SK-MEL-5 (cell line): Measurements from ENCODE around the gene NUP107. TPM values are rescaled to one million over a fixed set of nuclear protein-coding genes. Genes with fewer than 3 reads are reported as not detected.

Experiments
- DNase-seq: peaks from one replicate; pipeline ENCODE4 v3.0.0-alpha.2; 2016; ENCODE audit warnings: low read depth, low spot score
- in situ Hi-C: cut with HindIII; loops from 2 replicates; pipeline ENCODE4 v1.10.0; 2016; ENCODE audit warnings: low sequenced_read_pairs, high pct_unique_total_duplicates, low pct_unique_long_range_greater_than_20kb
- total RNA-seq: library from RNA; depleted of rRNA; stranded (reverse); fragments of >200 nt; shearing (Covaris generic); gene quantifications from 2 replicates; pipeline ENCODE4 v1.2.3, GENCODE V29; 2014

The NUP107 gene
- total RNA-seq, 1 experiment from 2014 or later, result 69.8 TPM

GRCh38 chr12:68762691-68763090 lies 75.9 kb downstream of the NUP107 start:
- DNase-seq, result no peak
- in situ Hi-C loops, result no loop called here

DNA sequence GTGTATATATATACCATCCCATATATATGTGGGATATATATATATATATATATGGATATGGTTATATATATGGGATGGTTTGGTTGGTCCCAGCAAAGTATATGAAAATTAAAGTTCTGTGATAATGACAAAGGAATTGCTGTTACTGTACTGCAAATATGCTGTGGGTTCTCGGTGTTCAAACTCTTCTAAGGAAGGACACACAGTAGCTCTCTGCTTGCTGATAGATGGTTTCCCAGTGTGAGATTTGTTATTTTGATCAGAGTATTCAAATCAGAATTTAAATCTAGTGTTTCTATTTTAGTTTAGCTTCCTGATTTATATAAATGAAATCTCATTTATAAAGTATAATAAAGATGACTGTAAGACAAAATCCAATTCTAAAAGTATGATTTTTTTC lies 78.9 kb downstream of the NUP107 start:
- DNase-seq, result no peak
- in situ Hi-C loops, result no loop called here

- in situ Hi-C loops, result no loop called here
- no peak for DNase-seq
Measured at GRCh38 chr12:68766646-68767045, 79.9 kb downstream of the NUP107 start.

DNA sequence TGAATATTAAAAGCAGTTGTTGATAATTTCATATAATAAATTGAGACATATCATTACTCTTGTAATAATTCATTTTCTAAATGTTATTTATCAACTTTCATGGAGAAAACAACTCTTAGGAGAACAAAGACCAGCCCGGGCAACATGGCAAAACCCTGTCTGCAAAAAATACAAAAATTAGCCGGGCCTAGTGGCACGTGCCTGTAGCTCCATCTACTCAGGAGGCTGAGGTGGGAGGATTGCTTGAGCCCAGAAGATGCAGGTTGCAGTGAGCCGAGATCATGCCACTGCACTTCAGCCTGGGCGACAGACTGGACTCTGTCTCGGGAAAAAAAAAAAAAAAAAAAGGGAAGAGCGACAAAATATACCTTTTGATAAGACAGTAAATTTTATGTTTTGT lies 80.4 kb downstream of the NUP107 start:
- DNase-seq, result no peak
- in situ Hi-C loops, result no loop called here

DNA sequence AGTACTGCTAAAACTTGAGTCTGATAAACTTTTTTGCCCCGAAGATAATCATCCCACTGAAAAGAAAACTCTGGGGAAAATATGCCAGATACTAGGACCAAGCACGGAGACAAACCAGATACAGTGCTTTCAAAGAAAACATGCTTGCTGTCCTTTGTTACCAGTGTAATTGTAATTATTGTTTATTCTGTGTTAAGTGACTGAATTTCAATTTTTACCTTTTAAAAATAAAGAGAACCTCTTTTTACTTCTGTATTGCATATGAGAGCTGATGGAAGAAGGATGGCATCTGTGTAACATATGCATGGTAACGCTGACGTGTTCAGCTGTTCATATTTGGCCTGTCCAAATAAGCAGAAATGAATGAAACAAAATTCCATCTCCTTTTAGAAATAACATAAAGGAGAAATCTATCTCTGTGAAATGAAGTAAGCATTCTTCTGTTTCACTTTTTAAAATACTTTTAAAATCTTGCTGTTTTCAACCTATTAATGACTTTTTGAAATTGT lies 81.7 kb downstream of the NUP107 start:
- in situ Hi-C loops, result no loop called here
- no peak for DNase-seq

DNA sequence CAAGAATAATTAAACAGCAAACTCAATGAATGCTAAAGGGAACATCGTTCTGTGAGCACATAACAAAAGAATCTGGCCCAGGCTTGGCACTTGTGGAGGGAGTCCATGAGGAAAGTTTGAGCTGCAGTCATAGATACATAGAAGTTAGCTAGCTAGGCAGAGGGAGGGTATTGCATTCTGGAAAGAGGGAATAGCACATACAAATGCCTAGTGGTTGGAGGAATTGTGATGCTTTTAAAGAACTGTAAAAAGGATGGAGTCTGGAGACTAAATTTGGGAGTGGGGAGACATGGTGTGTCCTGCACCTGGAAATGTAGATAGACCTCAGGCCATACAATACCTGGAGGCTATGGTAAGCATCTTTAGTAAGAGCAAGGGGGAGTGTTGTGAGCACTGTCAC lies 83.2 kb downstream of the NUP107 start:
- in situ Hi-C loops, result no loop called here
- no peak for DNase-seq

- no peak for DNase-seq
- in situ Hi-C loops, result no loop called here
Measured at GRCh38 chr12:68771223-68771925, 84.6 kb downstream of the NUP107 start.

DNA sequence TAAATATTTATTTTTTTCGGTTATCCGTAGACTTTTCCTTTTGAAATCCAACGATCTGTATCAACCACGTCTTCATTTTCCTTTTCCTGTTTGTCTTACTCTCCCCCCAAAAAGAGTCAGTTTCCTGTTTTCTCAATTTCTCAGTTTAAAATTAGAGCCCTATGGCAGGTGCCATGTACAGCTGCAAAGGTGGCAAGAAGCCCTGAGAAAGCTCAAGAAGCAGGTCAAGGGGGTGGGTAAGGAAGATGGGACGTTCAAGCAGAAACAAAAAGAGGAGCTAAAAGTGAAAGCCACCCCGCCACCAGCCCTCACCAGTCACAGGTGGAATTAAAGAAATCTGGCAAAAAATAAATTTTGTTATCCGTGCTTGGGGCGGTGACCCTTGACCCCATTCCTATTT lies 85.9 kb downstream of the NUP107 start:
- in situ Hi-C loops, result no loop called here
- no peak for DNase-seq

DNA sequence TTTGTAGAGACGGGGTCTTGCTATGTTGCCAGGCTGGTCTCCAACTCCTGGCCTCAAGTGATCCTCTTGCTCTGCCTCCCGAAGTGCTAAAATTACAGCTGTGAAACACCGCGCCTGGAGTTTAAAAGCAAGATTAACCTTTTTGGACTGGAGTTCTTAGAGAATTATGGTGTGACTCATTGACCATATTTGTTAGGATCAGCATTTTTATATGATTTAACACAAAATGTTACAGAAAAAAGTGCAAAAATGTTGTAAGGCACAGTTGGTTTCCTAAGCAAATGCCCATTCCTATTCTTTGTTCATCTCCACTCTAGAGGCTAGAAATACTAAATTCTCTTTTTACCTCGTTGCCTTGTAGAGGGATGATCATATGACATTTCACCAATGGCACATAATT lies 86.8 kb downstream of the NUP107 start:
- DNase-seq, result no peak
- in situ Hi-C loops, result no loop called here

- DNase-seq, result no peak
- in situ Hi-C loops, result no loop called here
Measured at GRCh38 chr12:68775121-68775630, 88.4 kb downstream of the NUP107 start.

GRCh38 chr12:68776976-68777610 lies 90.3 kb downstream of the NUP107 start:
- no peak for DNase-seq
- in situ Hi-C loops, result no loop called here

GRCh38 chr12:68779280-68779679 lies 92.5 kb downstream of the NUP107 start:
- in situ Hi-C loops, result no loop called here
- DNase-seq, result no peak

GRCh38 chr12:68780731-68781130 lies 94.0 kb downstream of the NUP107 start:
- in situ Hi-C loops, result no loop called here
- peak; percentile 89 for DNase-seq

GRCh38 chr12:68781728-68782127 lies 95.0 kb downstream of the NUP107 start:
- DNase-seq, result no peak
- in situ Hi-C loops, result no loop called here

DNA sequence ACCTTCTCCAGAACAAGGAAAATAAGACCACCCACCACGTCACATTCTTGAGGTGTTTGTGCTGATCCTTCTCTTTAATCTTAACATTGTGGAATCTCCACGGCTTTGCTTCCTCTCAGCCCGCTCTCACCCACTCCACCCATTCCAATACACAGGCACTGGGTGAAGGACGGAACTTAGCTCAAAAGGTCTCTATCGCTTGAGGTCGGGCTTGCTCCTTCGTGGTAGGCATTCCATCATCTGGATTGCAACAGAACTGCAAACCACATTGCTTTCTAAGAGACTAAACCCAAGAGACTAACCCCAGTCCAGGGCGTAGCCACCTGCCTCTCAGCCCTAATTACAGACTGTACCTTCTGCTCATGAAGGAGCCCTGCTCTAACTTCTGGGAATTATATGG lies 97.2 kb downstream of the NUP107 start:
- in situ Hi-C loops, result no loop called here
- DNase-seq, result no peak

DNA sequence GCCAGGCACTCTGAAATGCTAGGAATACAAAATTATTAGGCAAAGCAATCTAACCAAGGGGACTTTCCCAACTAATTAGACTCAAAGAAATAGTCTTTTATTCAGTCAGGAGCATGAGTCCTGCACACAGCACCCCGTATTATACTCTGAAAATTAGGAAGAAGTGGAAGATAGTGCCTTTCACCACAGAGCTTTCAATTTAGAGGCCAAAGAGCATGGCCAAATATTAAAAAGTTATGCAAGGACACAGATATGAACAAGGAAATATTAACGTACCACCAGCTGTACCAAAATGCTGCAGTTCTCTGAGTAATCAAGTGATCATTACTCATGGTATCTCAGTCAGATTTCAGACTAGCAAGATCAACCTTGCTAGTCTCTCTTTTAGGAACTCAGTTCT lies 98.6 kb downstream of the NUP107 start:
- in situ Hi-C loops, result no loop called here
- DNase-seq, result no peak

GRCh38 chr12:68785823-68786222 lies 99.0 kb downstream of the NUP107 start:
- no peak for DNase-seq
- in situ Hi-C loops, result no loop called here

DNA sequence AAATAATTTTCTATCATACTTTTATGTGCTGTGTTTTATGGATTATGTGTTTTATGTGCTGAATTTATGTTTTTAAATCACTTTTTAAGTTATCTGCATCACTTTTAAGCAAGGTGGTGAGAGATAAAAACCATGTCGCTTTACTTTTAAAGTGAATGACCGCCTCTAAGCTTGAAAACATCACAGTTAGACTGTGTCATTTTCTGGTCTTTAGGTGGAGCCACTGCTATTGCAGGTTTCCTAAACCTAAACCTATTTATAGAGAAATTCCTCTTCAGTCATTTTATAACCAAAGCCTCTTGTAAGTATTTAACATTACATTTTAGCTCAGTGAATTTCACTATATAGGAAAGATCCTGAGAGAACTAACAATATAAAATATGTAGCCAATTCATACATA lies 100.2 kb downstream of the NUP107 start:
- peak; percentile 8 for DNase-seq
- in situ Hi-C loops, result no loop called here

GRCh38 chr12:68788554-68789143 lies 101.9 kb downstream of the NUP107 start:
- DNase-seq, result no peak
- in situ Hi-C loops, result no loop called here
